Measurements from ENCODE around the gene TEAD3.

Gene TEAD3

DNA sequence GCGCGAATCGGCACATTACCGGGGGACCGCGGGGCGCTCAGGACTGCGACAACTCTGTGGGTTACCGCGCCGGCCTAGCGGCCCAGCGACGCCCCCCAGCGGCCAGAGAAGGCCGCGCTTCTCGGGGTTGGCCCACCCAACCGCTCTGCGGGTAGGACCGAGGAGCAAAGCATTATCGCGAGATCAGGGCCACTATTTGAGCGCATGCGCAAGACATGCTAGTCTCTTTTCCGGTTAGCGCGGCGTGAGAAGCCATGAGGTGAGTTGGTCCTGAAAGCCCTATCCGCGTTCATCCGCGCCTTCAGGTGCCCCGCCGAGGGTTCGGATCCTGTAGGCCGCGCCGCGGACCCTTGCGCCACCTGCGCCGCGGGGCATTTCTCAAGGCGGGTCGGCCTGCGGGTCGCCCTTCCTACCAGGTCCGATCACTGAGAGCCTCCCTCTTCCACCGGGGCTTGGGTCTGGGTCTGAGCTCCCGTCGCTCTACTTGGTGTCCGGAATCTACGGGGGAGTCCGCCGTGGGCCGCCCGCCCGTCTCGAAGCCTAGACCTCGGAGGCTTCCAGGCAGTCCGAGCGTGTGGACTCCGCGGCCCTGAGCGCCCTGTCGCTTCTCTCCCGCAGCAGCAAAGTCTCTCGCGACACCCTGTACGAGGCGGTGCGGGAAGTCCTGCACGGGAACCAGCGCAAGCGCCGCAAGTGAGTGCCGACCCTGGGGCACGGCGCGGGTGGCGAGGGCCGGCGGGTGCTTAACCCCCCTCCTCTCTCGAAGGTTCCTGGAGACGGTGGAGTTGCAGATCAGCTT is 28.5 kb downstream of the TEAD3 start, which contains the start of gene RPL10A:
Gene RPL10A, plus strand, starts transcription at position 221 of the 799 bp plus-strand sequence. Its CDS starts 34 bp downstream, at position 255.
- Histone ChIP-seq H3K4me3 (ENCODE audit: severe bottlenecking) (peak within 1 kb of the TSS; percentile 98), H3K4me1 (ENCODE audit: insufficient read depth, poor library complexity, severe bottlenecking) (peaks cover 14% of the 10 kb centered on the region), H3K36me3 (ENCODE audit: low read depth) (peaks cover 79% of the 10 kb centered on the region), H3K9me3 (ENCODE audit: severe bottlenecking) (no peaks in the 10 kb centered on the region), H3K27me3 (ENCODE audit: insufficient read depth, poor library complexity, severe bottlenecking) (no peaks in the 10 kb centered on the region), H3K27ac (ENCODE audit: poor library complexity, severe bottlenecking) (peak within 1 kb of the TSS; percentile 91)
- ATAC-seq (ENCODE audit: low read depth) = peak; percentile 65
- DNase-seq (ENCODE audit: low spot score) = peak; percentile 92
- peak; percentile 98 for TF ChIP-seq CTCF (IDR thresholded peaks at IDR 0.05; ENCODE audit: poor library complexity, severe bottlenecking)

DNA sequence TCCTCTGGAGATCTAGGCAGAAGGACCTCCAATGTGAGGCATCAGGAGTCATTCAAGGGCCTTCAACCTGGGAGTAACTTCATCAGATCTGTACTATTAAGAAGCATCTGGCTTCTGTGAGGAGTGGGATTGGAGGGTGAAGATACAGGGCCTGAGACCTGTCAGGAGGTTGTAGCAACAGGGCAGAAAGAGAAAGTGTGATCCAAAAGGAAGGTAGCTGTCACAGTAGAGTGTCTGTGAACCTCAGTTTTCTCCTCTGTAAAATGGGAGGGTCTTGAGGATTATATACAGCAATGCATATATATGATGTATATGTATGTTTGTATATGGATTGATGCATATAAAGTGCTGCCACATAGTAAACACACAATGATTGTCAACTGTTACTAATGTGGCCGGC is 31.2 kb downstream of the TEAD3 start:
- peaks cover 79% of the 10 kb centered on the region for H3K36me3 ChIP-seq (ENCODE audit: low read depth)
- ATAC-seq (ENCODE audit: low read depth) (no peak), DNase-seq (ENCODE audit: low spot score) (no peak)
- no peak overlapping the region for H3K27ac ChIP-seq (ENCODE audit: poor library complexity, severe bottlenecking)
- TF ChIP-seq CTCF (IDR thresholded peaks at IDR 0.05; ENCODE audit: poor library complexity, severe bottlenecking) = no peak
- H3K4me3 ChIP-seq (ENCODE audit: severe bottlenecking) = no peak overlapping the region
- H3K27me3 ChIP-seq (ENCODE audit: insufficient read depth, poor library complexity, severe bottlenecking) = no peaks in the 10 kb centered on the region
- no peaks in the 10 kb centered on the region for H3K9me3 ChIP-seq (ENCODE audit: severe bottlenecking)
- H3K4me1 ChIP-seq (ENCODE audit: insufficient read depth, poor library complexity, severe bottlenecking) = peaks cover 11% of the 10 kb centered on the region

- no peak for ATAC-seq (ENCODE audit: low read depth)
- no peak for DNase-seq (ENCODE audit: low spot score)
- Histone ChIP-seq H3K4me1 (ENCODE audit: insufficient read depth, poor library complexity, severe bottlenecking) (peaks cover 4% of the 10 kb centered on the region), H3K27ac (ENCODE audit: poor library complexity, severe bottlenecking) (no peak overlapping the region), H3K36me3 (ENCODE audit: low read depth) (peaks cover 76% of the 10 kb centered on the region), H3K27me3 (ENCODE audit: insufficient read depth, poor library complexity, severe bottlenecking) (no peaks in the 10 kb centered on the region), H3K4me3 (ENCODE audit: severe bottlenecking) (no peak overlapping the region), H3K9me3 (ENCODE audit: severe bottlenecking) (no peaks in the 10 kb centered on the region)
- TF ChIP-seq CTCF (IDR thresholded peaks at IDR 0.05; ENCODE audit: poor library complexity, severe bottlenecking) = no peak
Measured at GRCh38 chr6:35463292-35463691, 33.6 kb downstream of the TEAD3 start.

DNA sequence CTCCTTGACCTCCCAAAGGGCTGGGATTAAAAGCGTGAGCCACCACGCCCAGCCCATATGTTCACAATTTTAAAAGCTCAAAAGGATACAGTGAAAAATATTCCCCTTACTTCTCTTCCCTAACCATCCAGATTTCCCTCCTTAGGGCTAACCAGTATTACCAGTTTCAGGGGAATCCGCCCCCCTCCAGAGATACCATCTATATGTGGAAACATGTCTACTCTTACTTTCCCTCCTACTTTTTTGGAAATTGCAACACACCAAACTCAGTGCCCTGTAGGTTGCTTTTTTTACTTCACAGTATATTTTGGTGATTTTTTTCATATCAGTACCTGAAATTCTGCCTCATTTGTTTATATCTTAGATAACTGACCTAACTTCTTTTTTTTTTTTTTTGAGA is 35.6 kb downstream of the TEAD3 start:
- Histone ChIP-seq H3K36me3 (ENCODE audit: low read depth) (peaks cover 86% of the 10 kb centered on the region), H3K27me3 (ENCODE audit: insufficient read depth, poor library complexity, severe bottlenecking) (no peaks in the 10 kb centered on the region), H3K27ac (ENCODE audit: poor library complexity, severe bottlenecking) (no peak overlapping the region), H3K9me3 (ENCODE audit: severe bottlenecking) (no peaks in the 10 kb centered on the region), H3K4me1 (ENCODE audit: insufficient read depth, poor library complexity, severe bottlenecking) (no peaks in the 10 kb centered on the region), H3K4me3 (ENCODE audit: severe bottlenecking) (no peak overlapping the region)
- ATAC-seq (ENCODE audit: low read depth) (no peak; the same call in 2 of the 3 replicates), DNase-seq (ENCODE audit: low spot score) (no peak)
- no peak for TF ChIP-seq CTCF (IDR thresholded peaks at IDR 0.05; ENCODE audit: poor library complexity, severe bottlenecking)

DNA sequence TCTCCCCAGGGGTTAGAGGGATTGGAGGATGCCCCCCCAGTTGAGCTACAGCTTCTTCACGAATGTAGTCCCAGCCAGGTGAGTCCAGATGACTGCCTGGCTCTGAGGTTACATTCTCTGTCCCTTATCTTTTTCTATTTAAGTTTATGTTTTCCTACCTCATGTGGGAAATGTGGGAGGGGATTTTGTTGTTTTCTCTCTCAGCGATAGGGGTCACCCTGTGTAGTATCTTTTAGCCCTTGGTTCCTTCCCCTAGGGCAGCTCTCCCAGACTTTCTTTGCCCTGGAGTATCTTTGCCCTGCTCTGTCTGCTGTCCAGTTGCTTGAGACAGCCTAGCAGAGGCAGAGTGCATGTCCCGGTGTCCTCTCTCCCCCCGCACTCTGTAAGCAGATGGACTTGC is 39.0 kb downstream of the TEAD3 start:
- ATAC-seq (ENCODE audit: low read depth) = no peak
- no peak for TF ChIP-seq CTCF (IDR thresholded peaks at IDR 0.05; ENCODE audit: poor library complexity, severe bottlenecking)
- Histone ChIP-seq H3K4me3 (ENCODE audit: severe bottlenecking) (no peak overlapping the region), H3K36me3 (ENCODE audit: low read depth) (peaks cover 84% of the 10 kb centered on the region), H3K4me1 (ENCODE audit: insufficient read depth, poor library complexity, severe bottlenecking) (peaks cover 13% of the 10 kb centered on the region), H3K27ac (ENCODE audit: poor library complexity, severe bottlenecking) (no peak overlapping the region), H3K27me3 (ENCODE audit: insufficient read depth, poor library complexity, severe bottlenecking) (no peaks in the 10 kb centered on the region), H3K9me3 (ENCODE audit: severe bottlenecking) (no peaks in the 10 kb centered on the region)
- DNase-seq (ENCODE audit: low spot score) = no peak
